Body of pancreas (tissue), 4 donors: ENCODE measurements around the gene ONECUT1. TPM values are rescaled to one million over a fixed set of nuclear protein-coding genes. Genes with fewer than 3 reads are reported as not detected.

Experiments used
- ATAC-seq: fragments of 150-250 bp; one replicate; pipeline ENCODE4 v1.9.1; 2016
- DNase-seq, 4 donors: peaks; one replicate each; pipeline ENCODE4 v3.0.0-alpha.2; 2019
- H3K27ac ChIP-seq, 4 donors: fragments of 200-600 bp; sonication (generic); 1 replicate in 3 of 4; 2 replicates in 1 of 4; pipeline versions ENCODE4 v1.5.1 to v1.6.1; 2016 to 2019; ENCODE audit warnings: mild to moderate bottlenecking in 1 of 4, mixed read lengths in 1 of 4, moderate library complexity in 1 of 4
- H3K27me3 ChIP-seq, 2 donors: fragments of 200-600 bp; sonication (generic); one replicate each; pipeline ENCODE4 v1.6.0; 2016; ENCODE audit warnings: mild to moderate bottlenecking in 1 of 2
- H3K36me3 ChIP-seq, 2 donors: fragments of 200-600 bp; sonication (generic); replicated peaks in 1 of 2; 2 replicates each; pipeline ENCODE4 v1.5.1; 2016; ENCODE audit warnings: low read depth in 2 of 2; ENCODE audit not compliant: insufficient read depth in 1 of 2
- H3K4me1 ChIP-seq: fragments of 200-600 bp; sonication (generic); one replicate; pipeline ENCODE4 v1.6.0; 2016
- H3K4me3 ChIP-seq, 2 donors: fragments of 200-600 bp; sonication (generic); 1 replicate in 1 of 2; 2 replicates in 1 of 2; pipeline ENCODE4 v1.5.1; 2016 to 2019
- H3K9me3 ChIP-seq, 3 donors: fragments of 200-600 bp; sonication (generic); 1 replicate in 2 of 3; 2 replicates in 1 of 3; pipeline ENCODE4 v1.5.1; 2016
- CTCF ChIP-seq, 7 experiments: fragments of 450-650 bp in 4 of 7; fragments of 200-600 bp in 3 of 7; sonication (generic) in 3 of 7; IDR thresholded peaks; one replicate each; pipeline ENCODE4 v1.5.1; 2016 to 2019; ENCODE audit warnings: antibody characterized with exemption in 7 of 7
- POLR2A ChIP-seq, 3 donors: fragments of 450-650 bp; IDR thresholded peaks; one replicate each; pipeline ENCODE4 v1.6.1; 2016; ENCODE audit warnings: antibody characterized with exemption in 3 of 3, mild to moderate bottlenecking in 2 of 3
- WGBS, 2 donors: methylation state at CpG; one replicate each; pipeline ENCODE4 v1.1.5; 2017; 5-methylcytosine and 5-hydroxymethylcytosine counted together
- intact Hi-C: fragments of 100-400 bp; cut with DNase I; formaldehyde crosslinking; loops from one replicate; pipeline ENCODE4 v1.15.1; 2023
- total RNA-seq, 2 donors: library from RNA; depleted of rRNA; stranded (reverse); fragments of >200 nt; gene quantifications; one replicate each; pipeline ENCODE4 v1.1.0, GENCODE V29; 2016

The ONECUT1 gene
- total RNA-seq, 2 donors from 2014 or later = 68.0 to 126 TPM

- H3K27ac ChIP-seq = no peak overlapping the region
- no peaks in the 10 kb centered on the region for H3K27me3 ChIP-seq
- no peaks in the 10 kb centered on the region for H3K9me3 ChIP-seq
- no peaks in the 10 kb centered on the region for H3K36me3 ChIP-seq
- TF ChIP-seq CTCF (IDR thresholded peaks at IDR 0.05) (no peak), POLR2A (IDR thresholded peaks at IDR 0.05) (no peak)
- H3K4me1 ChIP-seq = no peaks in the 10 kb centered on the region
- 75 to 80% methylated on average over 6 of the region's 6 CpGs for WGBS, 2 donors
- ATAC-seq (no peak), DNase-seq (no peak)
- intact Hi-C loops = no loop called here
- H3K4me3 ChIP-seq = no peak overlapping the region
Observed at GRCh38 chr15:52717481-52717880, 72.7 kb downstream of the ONECUT1 start.

- intact Hi-C loops = no loop called here
Observed at GRCh38 chr15:52716536-52716935, 73.6 kb downstream of the ONECUT1 start.

GRCh38 chr15:52715411-52715810 is 74.7 kb downstream of the ONECUT1 start:
- ATAC-seq = no peak
- no peak overlapping the region for H3K27ac ChIP-seq
- no peak for TF ChIP-seq POLR2A (IDR thresholded peaks at IDR 0.05)

More at GRCh38 chr15:52716536-52716935, 73.6 kb downstream of the ONECUT1 start:
- Histone ChIP-seq H3K36me3 (no peaks in the 10 kb centered on the region), H3K27ac (no peak overlapping the region), H3K4me1 (no peaks in the 10 kb centered on the region), H3K9me3 (no peaks in the 10 kb centered on the region), H3K27me3 (no peaks in the 10 kb centered on the region), H3K4me3 (no peak overlapping the region)
- DNase-seq (no peak), ATAC-seq (no peak)
- TF ChIP-seq CTCF (IDR thresholded peaks at IDR 0.05) (no peak), POLR2A (IDR thresholded peaks at IDR 0.05) (no peak)
- WGBS, 2 donors = 71 to 80% methylated on average over 2 of the region's 2 CpGs

GRCh38 chr15:52714968-52715367 is 75.2 kb downstream of the ONECUT1 start:
- no peak for TF ChIP-seq POLR2A (IDR thresholded peaks at IDR 0.05)
- no peak for TF ChIP-seq CTCF (IDR thresholded peaks at IDR 0.05)
- no peaks in the 10 kb centered on the region for H3K9me3 ChIP-seq
- no peak for ATAC-seq
- H3K4me3 ChIP-seq = no peak overlapping the region
- H3K36me3 ChIP-seq = no peaks in the 10 kb centered on the region
- DNase-seq = no peak
- H3K27me3 ChIP-seq = no peaks in the 10 kb centered on the region
- H3K4me1 ChIP-seq = no peaks in the 10 kb centered on the region
- WGBS, 2 donors = 61 to 62% methylated on average over 3 of the region's 3 CpGs
- H3K27ac ChIP-seq = no peak overlapping the region
- intact Hi-C loops = no loop called here

More at GRCh38 chr15:52715411-52715810, 74.7 kb downstream of the ONECUT1 start:
- Histone ChIP-seq H3K36me3 (no peaks in the 10 kb centered on the region), H3K4me3 (no peak overlapping the region), H3K9me3 (no peaks in the 10 kb centered on the region), H3K4me1 (no peaks in the 10 kb centered on the region), H3K27me3 (no peaks in the 10 kb centered on the region)
- intact Hi-C loops = no loop called here
- DNase-seq = no peak
- WGBS, 2 donors = 63 to 71% methylated on average over 5 of the region's 5 CpGs

GRCh38 chr15:52710708-52711389 is 79.3 kb downstream of the ONECUT1 start:
- intact Hi-C loops = no loop called here
- ATAC-seq (no peak), DNase-seq (no peak)
- Histone ChIP-seq H3K36me3 (no peaks in the 10 kb centered on the region), H3K27ac (peak overlapping the region in 1 of 4 donors; percentile 38), H3K4me1 (no peaks in the 10 kb centered on the region), H3K4me3 (no peak overlapping the region), H3K27me3 (no peaks in the 10 kb centered on the region), H3K9me3 (no peaks in the 10 kb centered on the region)
- TF ChIP-seq CTCF (IDR thresholded peaks at IDR 0.05) (no peak), POLR2A (IDR thresholded peaks at IDR 0.05) (no peak)
- WGBS, 2 donors = 65 to 81% methylated on average over 2 of the region's 2 CpGs
